GM12878 (cell line): Measurements from ENCODE around the gene PAFAH2. TPM values are rescaled to one million over a fixed set of nuclear protein-coding genes. Genes with fewer than 3 reads are reported as not detected.

Experiments used
- ATAC-seq: fragments of 200-7000 bp; cut with Tn5 transposase; 3 replicates; pipeline ENCODE4 v1.9.1; 2020; ENCODE audit warnings: mild to moderate bottlenecking, moderate library complexity
- BruUV-seq: library from RNA; stranded (reverse); fragments of 400-500 nt; replicated peaks from 2 replicates; lab custom pipeline; 2021; lab: Mats Ljungman, UMichigan
- CTCF ChIA-PET: fragments of 300-600 bp; sonication (Branson Sonifier 250); formaldehyde crosslinking; extraction: SDS; loops from one replicate; lab custom pipeline; 2021; ENCODE audit warnings: inconsistent platforms; lab: Yijun Ruan, JAX
- POLR2A ChIA-PET: fragments of 350-600 bp; formaldehyde crosslinking; extraction: SDS; loops from one replicate; lab custom pipeline; 2021; ENCODE audit warnings: inconsistent platforms; lab: Charles Lee
- RAD21 ChIA-PET: fragments of 300-600 bp; sonication (Branson Sonifier 250); formaldehyde crosslinking; loops from one replicate; lab custom pipeline; 2023; ENCODE audit warnings: antibody characterized with exemption; ENCODE audit not compliant: unreplicated experiment; lab: Charles Lee
- SMC1A ChIA-PET: fragments of 300-600 bp; sonication (Branson Sonifier 250); formaldehyde crosslinking; loops from one replicate; lab custom pipeline; 2023; ENCODE audit not compliant: unreplicated experiment, uncharacterized antibody; lab: Charles Lee
- DNase-seq: peaks from one replicate; pipeline ENCODE4 v3.0.0-alpha.2; 2011; ENCODE audit warnings: low read depth, low spot score
- FAIRE-seq: peaks from 3 replicates; lab custom pipeline; 2011; peaks lifted over from hg19 to GRCh38; lab: Jason Lieb, UNC
- H2AFZ ChIP-seq: 2 replicates; pipeline ENCODE4 v1.6.0; 2011; ENCODE audit warnings: low read depth, low read length, control low read depth; ENCODE audit not compliant: control insufficient read depth
- H3K27ac ChIP-seq: 2 replicates; pipeline ENCODE4 v1.5.1; 2011; ENCODE audit warnings: control low read depth; ENCODE audit not compliant: control insufficient read depth, insufficient read depth
- H3K27me3 ChIP-seq, 2 experiments: replicated peaks in 1 of 2; 2 replicates each; pipeline versions ENCODE4 v1.6.0 to v1.6.1; 2011; ENCODE audit warnings: low read length in 1 of 2; ENCODE audit not compliant: control insufficient read depth in 2 of 2, insufficient read depth in 2 of 2
- H3K36me3 ChIP-seq, 2 experiments: 2 replicates each; pipeline ENCODE4 v1.5.1; 2011; ENCODE audit warnings: low read length in 1 of 2; ENCODE audit not compliant: control insufficient read depth in 2 of 2, insufficient read depth in 2 of 2
- H3K4me1 ChIP-seq: 2 replicates; pipeline ENCODE4 v1.6.1; 2011; ENCODE audit warnings: mild to moderate bottlenecking, low read length, moderate library complexity, mixed read lengths; ENCODE audit not compliant: control insufficient read depth, insufficient read depth
- H3K4me2 ChIP-seq: 2 replicates; pipeline ENCODE4 v1.6.0; 2011; ENCODE audit warnings: control low read depth; ENCODE audit not compliant: control insufficient read depth, insufficient read depth
- H3K4me3 ChIP-seq: fragments of 200-600 bp; sonication (generic); 2 replicates; pipeline ENCODE4 v1.5.1; 2016
- H3K79me2 ChIP-seq: 2 replicates; pipeline ENCODE4 v1.6.0; 2011; ENCODE audit warnings: low read length; ENCODE audit not compliant: control insufficient read depth, insufficient read depth
- H3K9ac ChIP-seq: 2 replicates; pipeline ENCODE4 v1.8.0; 2011; ENCODE audit warnings: low read length, control low read depth, mixed read lengths; ENCODE audit not compliant: control insufficient read depth, insufficient read depth
- H3K9me3 ChIP-seq: replicated peaks from 3 replicates; pipeline ENCODE4 v1.5.1; 2011; ENCODE audit warnings: mild to moderate bottlenecking, low read length; ENCODE audit not compliant: control insufficient read depth, insufficient read depth
- H4K20me1 ChIP-seq: 2 replicates; pipeline ENCODE4 v1.6.0; 2011; ENCODE audit not compliant: control insufficient read depth, insufficient read depth
- CEBPB ChIP-seq, 2 experiments: fragments of 150-350 bp in 1 of 2; IDR thresholded peaks; 2 replicates each; pipeline ENCODE4 v1.6.1; 2012 to 2014; ENCODE audit warnings: low read depth in 2 of 2, low read length in 2 of 2, borderline replicate concordance in 1 of 2, inconsistent platforms in 1 of 2
- CREB1 ChIP-seq: IDR thresholded peaks from 2 replicates; pipeline ENCODE4 v1.6.1; 2012; ENCODE audit warnings: low read depth, mild to moderate bottlenecking, inconsistent platforms
- POLR2AphosphoS5 ChIP-seq: IDR thresholded peaks from 2 replicates; pipeline ENCODE4 v1.6.1; 2011; ENCODE audit warnings: mild to moderate bottlenecking, low read length, inconsistent platforms
- SIN3A ChIP-seq: IDR thresholded peaks from 2 replicates; pipeline ENCODE4 v1.6.1; 2012; ENCODE audit warnings: low read depth, low read length, improper control_type of control experiment
- SIX5 ChIP-seq: IDR thresholded peaks from 2 replicates; pipeline ENCODE4 v1.6.1; 2011; ENCODE audit warnings: mild to moderate bottlenecking, low read depth, low read length, moderate library complexity; ENCODE audit not compliant: severe bottlenecking
- WGBS: methylation state at CpG from one replicate; pipeline ENCODE4 v1.1.6; 2016; ENCODE audit warnings: low lambda C conversion rate; ENCODE audit not compliant: insufficient replicate concordance, insufficient coverage; ENCODE audit errors: missing lambda C conversion rate; 5-methylcytosine and 5-hydroxymethylcytosine counted together
- in situ Hi-C: fragments of 300-500 bp; cut with MboI; formaldehyde crosslinking; loops from 9 replicates; pipeline ENCODE4 v1.14.3; 2018; ENCODE audit warnings: mixed read lengths
- intact Hi-C: fragments of 100-400 bp; cut with micrococcal nuclease; formaldehyde crosslinking; loops from one replicate; pipeline ENCODE4 v1.14.2; 2022; ENCODE audit not compliant: unreplicated experiment
- polyA plus RNA-seq, 11 experiments: library from polyadenylated mRNA; depleted of rRNA in 4 of 11; unstranded in 6 of 11; stranded (reverse) in 5 of 11; fragments of >200 nt; fragmentation: Nextera tagmentation in 4 of 11; fragmentation: Illumina TruSeq in 1 of 11; extraction: Ambion mirVana in 4 of 11; extraction: Trizol in 1 of 11; gene quantifications; 1 replicate in 1 of 11; 2 replicates in 10 of 11; pipeline versions ENCODE4 v1.2.1 to v1.2.3, GENCODE V29; 2011 to 2016; ENCODE audit warnings: inconsistent platforms in 2 of 11, missing spikeins in 2 of 11, low read depth in 1 of 11
- total RNA-seq, 4 experiments: library from RNA; depleted of rRNA in 3 of 4; stranded (reverse); fragments of >200 nt in 3 of 4; fragmentation: Illumina TruSeq in 1 of 4; extraction: Trizol in 1 of 4; gene quantifications; 2 replicates each; pipeline versions ENCODE4 v1.2.1 to v1.2.3, GENCODE V29; 2013 to 2021
- TF ChIP-seq, protein P1 (sequence below): fragments of 450-650 bp; conservative IDR thresholded peaks from 2 replicates; pipeline ENCODE4 v1.6.1; 2017; ENCODE audit warnings: mild to moderate bottlenecking, moderate library complexity
- TF ChIP-seq, protein P2 (sequence below): fragments of 450-650 bp; IDR thresholded peaks from 2 replicates; pipeline ENCODE4 v1.6.1; 2017; ENCODE audit warnings: low read depth, mild to moderate bottlenecking, moderate library complexity

The PAFAH2 gene
- total and polyA plus RNA-seq, 10 of the 15 experiments (the other 5 are each of a cell fraction or from before 2014, with no cell fraction given), result 3.0 to 9.5 (median 6.5) TPM

DNA sequence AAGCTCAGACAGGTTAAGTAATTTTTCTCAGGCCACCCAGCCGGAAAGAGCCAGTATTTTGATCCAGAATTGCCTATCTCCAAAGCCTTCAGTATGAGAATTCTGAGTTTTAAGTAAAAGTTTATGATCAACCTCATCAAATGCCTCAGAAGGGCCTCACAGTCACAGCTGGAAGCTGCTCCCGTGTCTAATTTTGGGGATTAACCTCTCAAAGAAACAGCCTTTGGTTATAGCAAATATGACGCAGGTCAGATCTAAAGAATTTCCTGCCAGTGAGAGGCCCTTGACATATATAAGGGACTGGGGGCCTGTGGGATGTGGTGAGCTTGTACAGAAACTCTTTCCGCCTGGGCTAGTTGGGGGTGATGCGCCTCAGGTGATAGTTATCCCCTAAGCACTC lies 26.0 kb upstream of the PAFAH2 start:
- H2AFZ ChIP-seq, result no peak overlapping the region
- intact Hi-C loops (no loop called here), in situ Hi-C loops (no loop called here)
- RAD21 ChIA-PET, result no interaction called here
- FAIRE-seq (no peak), ATAC-seq (no peak), DNase-seq (no peak)
- no peak overlapping the region for H3K4me3 ChIP-seq
- no peaks in the 10 kb centered on the region for H4K20me1 ChIP-seq
- H3K27me3 ChIP-seq, result no peaks in the 10 kb centered on the region; a peak in 3 of 4 replicates
- no TSS peak for BruUV-seq
- POLR2A ChIA-PET, result no interaction called here
- no peaks in the 10 kb centered on the region for H3K36me3 ChIP-seq
- H3K9ac ChIP-seq, result no peak overlapping the region
- 35% methylated on average over 5 of the region's 5 CpGs for WGBS
- H3K79me2 ChIP-seq, result no peaks in the 10 kb centered on the region
- no peaks in the 10 kb centered on the region for H3K9me3 ChIP-seq
- H3K27ac ChIP-seq, result no peak overlapping the region
- no peak overlapping the region for H3K4me2 ChIP-seq
- TF ChIP-seq POLR2AphosphoS5 (no peak), CEBPB (IDR thresholded peaks at IDR 0.05; ENCODE audit: borderline replicate concordance in 1 of 2, low read depth in 2 of 2, low read length in 2 of 2) (no peak), CREB1 (no peak)
- TF ChIP-seq, protein P1, sequence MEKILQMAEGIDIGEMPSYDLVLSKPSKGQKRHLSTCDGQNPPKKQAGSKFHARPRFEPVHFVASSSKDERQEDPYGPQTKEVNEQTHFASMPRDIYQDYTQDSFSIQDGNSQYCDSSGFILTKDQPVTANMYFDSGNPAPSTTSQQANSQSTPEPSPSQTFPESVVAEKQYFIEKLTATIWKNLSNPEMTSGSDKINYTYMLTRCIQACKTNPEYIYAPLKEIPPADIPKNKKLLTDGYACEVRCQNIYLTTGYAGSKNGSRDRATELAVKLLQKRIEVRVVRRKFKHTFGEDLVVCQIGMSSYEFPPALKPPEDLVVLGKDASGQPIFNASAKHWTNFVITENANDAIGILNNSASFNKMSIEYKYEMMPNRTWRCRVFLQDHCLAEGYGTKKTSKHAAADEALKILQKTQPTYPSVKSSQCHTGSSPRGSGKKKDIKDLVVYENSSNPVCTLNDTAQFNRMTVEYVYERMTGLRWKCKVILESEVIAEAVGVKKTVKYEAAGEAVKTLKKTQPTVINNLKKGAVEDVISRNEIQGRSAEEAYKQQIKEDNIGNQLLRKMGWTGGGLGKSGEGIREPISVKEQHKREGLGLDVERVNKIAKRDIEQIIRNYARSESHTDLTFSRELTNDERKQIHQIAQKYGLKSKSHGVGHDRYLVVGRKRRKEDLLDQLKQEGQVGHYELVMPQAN, result no peak
- SMC1A ChIA-PET, result no interaction called here
- CTCF ChIA-PET, result no interaction called here
- H3K4me1 ChIP-seq, result peaks cover 4% of the 10 kb centered on the region; the same call in 1 of the 2 replicates

DNA sequence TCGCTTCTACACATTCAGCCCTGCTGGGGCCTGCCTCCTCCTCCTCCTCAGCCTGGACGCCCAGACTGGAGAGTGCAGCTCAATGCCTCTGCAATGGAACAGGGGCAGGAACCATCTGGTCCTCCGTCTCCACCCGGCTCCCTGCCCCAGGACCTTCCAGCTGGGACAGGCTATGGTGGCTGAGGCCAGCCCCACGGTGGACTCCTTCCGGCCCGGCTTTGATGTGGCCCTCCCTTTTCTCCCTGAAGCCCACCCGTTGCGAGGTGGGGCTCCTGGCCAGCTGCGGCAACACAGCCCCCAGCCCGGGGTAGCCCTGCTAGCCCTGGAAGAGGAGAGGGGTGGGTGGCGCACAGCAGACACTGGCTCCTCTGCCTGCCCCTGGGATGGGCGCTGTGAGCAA lies 25.1 kb upstream of the PAFAH2 start:
- no peak overlapping the region for H3K4me2 ChIP-seq
- no peak for ATAC-seq
- H4K20me1 ChIP-seq, result no peaks in the 10 kb centered on the region
- no peak for FAIRE-seq
- intact Hi-C loops, result no loop called here
- POLR2A ChIA-PET, result no interaction called here
- no peak overlapping the region for H3K4me3 ChIP-seq
- H3K36me3 ChIP-seq, result no peaks in the 10 kb centered on the region
- H3K4me1 ChIP-seq, result peaks cover 4% of the 10 kb centered on the region; the same call in 1 of the 2 replicates
- BruUV-seq, result no TSS peak
- WGBS, result 58% methylated on average over 13 of the region's 13 CpGs
- H3K27ac ChIP-seq, result no peak overlapping the region
- TF ChIP-seq SIN3A (no peak), SIX5 (no peak)
- TF ChIP-seq, protein P2, sequence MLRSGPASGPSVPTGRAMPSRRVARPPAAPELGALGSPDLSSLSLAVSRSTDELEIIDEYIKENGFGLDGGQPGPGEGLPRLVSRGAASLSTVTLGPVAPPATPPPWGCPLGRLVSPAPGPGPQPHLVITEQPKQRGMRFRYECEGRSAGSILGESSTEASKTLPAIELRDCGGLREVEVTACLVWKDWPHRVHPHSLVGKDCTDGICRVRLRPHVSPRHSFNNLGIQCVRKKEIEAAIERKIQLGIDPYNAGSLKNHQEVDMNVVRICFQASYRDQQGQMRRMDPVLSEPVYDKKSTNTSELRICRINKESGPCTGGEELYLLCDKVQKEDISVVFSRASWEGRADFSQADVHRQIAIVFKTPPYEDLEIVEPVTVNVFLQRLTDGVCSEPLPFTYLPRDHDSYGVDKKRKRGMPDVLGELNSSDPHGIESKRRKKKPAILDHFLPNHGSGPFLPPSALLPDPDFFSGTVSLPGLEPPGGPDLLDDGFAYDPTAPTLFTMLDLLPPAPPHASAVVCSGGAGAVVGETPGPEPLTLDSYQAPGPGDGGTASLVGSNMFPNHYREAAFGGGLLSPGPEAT, result no peak
- TF ChIP-seq, all 136 proteins: peak for 0
- ChIA-PET RAD21 (no interaction called here), CTCF (no interaction called here), SMC1A (no interaction called here)
- no peaks in the 10 kb centered on the region for H3K9me3 ChIP-seq
- no peak for DNase-seq
- in situ Hi-C loops, result no loop called here
- H3K9ac ChIP-seq, result no peak overlapping the region
- no peak overlapping the region for H2AFZ ChIP-seq
- H3K27me3 ChIP-seq, result no peaks in the 10 kb centered on the region; a peak in 3 of 4 replicates
- H3K79me2 ChIP-seq, result no peaks in the 10 kb centered on the region
